HCT116 (cell line): ENCODE results near the gene IL17C. TPM values are rescaled to one million over a fixed set of nuclear protein-coding genes. Genes with fewer than 3 reads are reported as not detected.

Experiments
- ATAC-seq: fragments of 200-7000 bp; cut with Tn5 transposase; 2 replicates; pipeline ENCODE4 v1.9.1; 2020; ENCODE audit warnings: mild to moderate bottlenecking, moderate library complexity
- BruUV-seq: library from RNA; stranded (reverse); fragments of 400-500 nt; replicated peaks from 2 replicates; lab custom pipeline; 2021; lab: Mats Ljungman, UMichigan
- CTCF ChIA-PET: fragments of 300-600 bp; sonication (Branson Sonifier 250); formaldehyde crosslinking; loops from one replicate; lab custom pipeline; 2021; ENCODE audit warnings: antibody characterized with exemption; lab: Charles Lee
- POLR2A ChIA-PET: fragments of 300-600, 350-600 bp; sonication (Branson Sonifier 250); formaldehyde crosslinking; loops from one replicate; lab custom pipeline; 2021; ENCODE audit warnings: antibody characterized with exemption; lab: Charles Lee
- RAD21 ChIA-PET, 2 experiments: fragments of 300-600 bp; sonication (Branson Sonifier 250); formaldehyde crosslinking; loops; one replicate each; lab custom pipeline; 2023; ENCODE audit warnings: low total read pairs in 2 of 2; ENCODE audit not compliant: uncharacterized antibody in 2 of 2, unreplicated experiment in 2 of 2, low non-redundant PET in 1 of 2; lab: Charles Lee
- DNase-seq: peaks from one replicate; pipeline ENCODE4 v3.0.0-alpha.2; 2010; ENCODE audit warnings: low read depth, low spot score
- H2AFZ ChIP-seq: fragments of 200-600 bp; shearing (Covaris generic), sonication (generic); 2 replicates; pipeline ENCODE4 v1.6.1; 2017; ENCODE audit warnings: low read depth, mixed run types, mixed read lengths, antibody characterized with exemption, low read length; ENCODE audit not compliant: poor library complexity, severe bottlenecking
- H3K27ac ChIP-seq: 2 replicates; pipeline ENCODE4 v1.5.1; 2012; ENCODE audit warnings: low read depth, low read length
- H3K27me3 ChIP-seq: fragments of 200-600 bp; sonication (generic); 2 replicates; pipeline ENCODE4 v1.6.1; 2016; ENCODE audit warnings: mixed run types, low read length, mixed read lengths; ENCODE audit not compliant: insufficient read depth
- H3K36me3 ChIP-seq, 2 experiments: fragments of 200-500 bp in 1 of 2; fragments of 200-600 bp in 1 of 2; sonication (Bioruptor generic) in 1 of 2; sonication (generic) in 1 of 2; 2 replicates each; pipeline versions ENCODE4 v1.5.1 to v1.6.1; 2014 to 2016; ENCODE audit warnings: low read length in 2 of 2, inconsistent platforms in 1 of 2, mixed read lengths in 1 of 2, mixed run types in 1 of 2; ENCODE audit not compliant: insufficient read depth in 2 of 2, control insufficient read depth in 1 of 2
- H3K4me1 ChIP-seq, 2 experiments: fragments of 200-600 bp in 1 of 2; sonication (generic) in 1 of 2; 2 replicates each; pipeline versions ENCODE4 v1.5.1 to v1.6.1; 2012 to 2017; ENCODE audit warnings: low read length in 2 of 2, inconsistent platforms in 1 of 2, mild to moderate bottlenecking in 1 of 2, mixed read lengths in 1 of 2, mixed run types in 1 of 2, moderate library complexity in 1 of 2; ENCODE audit not compliant: insufficient read depth in 2 of 2, control insufficient read depth in 1 of 2
- H3K4me2 ChIP-seq: fragments of 200-600 bp; sonication (generic); 2 replicates; pipeline ENCODE4 v1.6.1; 2017; ENCODE audit warnings: mixed run types, low read length, mixed read lengths
- H3K4me3 ChIP-seq, 2 experiments: fragments of 200-600 bp in 1 of 2; sonication (generic) in 1 of 2; replicated peaks in 1 of 2; 2 replicates each; pipeline ENCODE4 v1.5.1; 2011 to 2016; ENCODE audit warnings: low read length in 2 of 2, control low read depth in 1 of 2, low read depth in 1 of 2, mild to moderate bottlenecking in 1 of 2, mixed read lengths in 1 of 2, mixed run types in 1 of 2
- H3K79me2 ChIP-seq: fragments of 200-600 bp; sonication (generic); 2 replicates; pipeline ENCODE4 v1.6.1; 2017; ENCODE audit warnings: mild to moderate bottlenecking, mixed run types, low read length, moderate library complexity, mixed read lengths; ENCODE audit not compliant: insufficient read depth
- H3K9ac ChIP-seq: fragments of 200-600 bp; sonication (generic); 2 replicates; pipeline ENCODE4 v1.6.1; 2016; ENCODE audit warnings: low read length, mixed read lengths
- H3K9me2 ChIP-seq: fragments of 200-600 bp; sonication (generic), shearing (Covaris generic); 2 replicates; pipeline ENCODE4 v1.6.1; 2017; ENCODE audit warnings: mixed run types, mild to moderate bottlenecking, moderate library complexity; ENCODE audit not compliant: insufficient read depth
- H3K9me3 ChIP-seq, 2 experiments: fragments of 200-500 bp in 1 of 2; fragments of 200-600 bp in 1 of 2; sonication (Bioruptor generic) in 1 of 2; sonication (generic) in 1 of 2; 2 replicates each; pipeline ENCODE4 v1.6.1; 2014 to 2017; ENCODE audit warnings: low read length in 2 of 2, mixed read lengths in 2 of 2, inconsistent platforms in 1 of 2, low read depth in 1 of 2, mild to moderate bottlenecking in 1 of 2, mixed run types in 1 of 2, moderate library complexity in 1 of 2; ENCODE audit not compliant: control insufficient read depth in 1 of 2, insufficient read depth in 1 of 2
- H4K20me1 ChIP-seq: fragments of 200-600 bp; sonication (generic), shearing (Covaris generic); 2 replicates; pipeline ENCODE4 v1.6.1; 2017; ENCODE audit warnings: mixed run types, mild to moderate bottlenecking, moderate library complexity; ENCODE audit not compliant: insufficient read depth
- EGR1 ChIP-seq: IDR thresholded peaks from 2 replicates; pipeline ENCODE4 v1.6.1; 2012; ENCODE audit warnings: low read depth
- EZH2 ChIP-seq: fragments of 200-600 bp; sonication (generic); IDR thresholded peaks from 2 replicates; pipeline ENCODE4 v1.6.1; 2017; ENCODE audit warnings: antibody characterized with exemption, mixed run types
- FOSL1 ChIP-seq: IDR thresholded peaks from 2 replicates; pipeline ENCODE4 v1.6.1; 2012; ENCODE audit warnings: low read depth
- MAX ChIP-seq: IDR thresholded peaks from 2 replicates; pipeline ENCODE4 v1.6.1; 2012
- POLR2A ChIP-seq: IDR thresholded peaks from 2 replicates; pipeline ENCODE4 v1.7.0; 2011; ENCODE audit warnings: borderline replicate concordance; ENCODE audit not compliant: insufficient read depth, insufficient read length; ENCODE audit errors: extremely low read depth
- POLR2AphosphoS5 ChIP-seq: IDR thresholded peaks from 2 replicates; pipeline ENCODE4 v1.6.1; 2011; ENCODE audit warnings: mild to moderate bottlenecking, low read depth, low read length, moderate library complexity
- SIN3A ChIP-seq: IDR thresholded peaks from 2 replicates; pipeline ENCODE4 v1.6.1; 2012; ENCODE audit warnings: low read depth
- SP1 ChIP-seq: IDR thresholded peaks from 2 replicates; pipeline ENCODE4 v1.6.1; 2012; ENCODE audit warnings: low read depth
- TCF7L2 ChIP-seq: IDR thresholded peaks from 2 replicates; pipeline ENCODE4 v1.7.0; 2011; ENCODE audit warnings: borderline replicate concordance, inconsistent platforms; ENCODE audit not compliant: insufficient read depth, insufficient read length; ENCODE audit errors: extremely low read depth
- YY1 ChIP-seq: IDR thresholded peaks from 2 replicates; pipeline ENCODE4 v1.6.1; 2011; ENCODE audit warnings: low read length, low read depth, moderate library complexity, mild to moderate bottlenecking; ENCODE audit not compliant: insufficient replicate concordance; ENCODE audit errors: extremely low read depth
- ZFX ChIP-seq: fragments of 450-650 bp; IDR thresholded peaks from 2 replicates; pipeline ENCODE4 v1.6.1; 2017
- intact Hi-C: fragments of 100-400 bp; cut with micrococcal nuclease; formaldehyde crosslinking; loops from 2 replicates; pipeline ENCODE4 v1.10.0; 2022
- total RNA-seq: library from RNA; stranded (reverse); gene quantifications from one replicate; pipeline ENCODE4 v1.2.1, GENCODE V29; 2021; ENCODE audit not compliant: unreplicated experiment
- TF ChIP-seq, protein P1 (sequence below): IDR thresholded peaks from 2 replicates; pipeline ENCODE4 v1.6.1; 2012
- TF ChIP-seq, protein P2 (sequence below): IDR thresholded peaks from 2 replicates; pipeline ENCODE4 v1.6.1; 2011; ENCODE audit warnings: mild to moderate bottlenecking, low read length, moderate library complexity; ENCODE audit not compliant: insufficient replicate concordance; ENCODE audit errors: extremely low read depth
- TF ChIP-seq, protein P3 (sequence below): IDR thresholded peaks from 2 replicates; pipeline ENCODE4 v1.6.1; 2012; ENCODE audit warnings: low read depth

IL17C gene
- total RNA-seq, 1 experiment from 2014 or later, result not detected

- H3K9ac ChIP-seq, result no peak overlapping the region
- no peaks in the 10 kb centered on the region for H3K4me1 ChIP-seq
- H3K36me3 ChIP-seq, result peaks cover 45 to 50% of the 10 kb centered on the region in 2 experiments; a peak in 3 of 4 replicates
- no peaks in the 10 kb centered on the region for H3K27me3 ChIP-seq
- TF ChIP-seq, protein P1, sequence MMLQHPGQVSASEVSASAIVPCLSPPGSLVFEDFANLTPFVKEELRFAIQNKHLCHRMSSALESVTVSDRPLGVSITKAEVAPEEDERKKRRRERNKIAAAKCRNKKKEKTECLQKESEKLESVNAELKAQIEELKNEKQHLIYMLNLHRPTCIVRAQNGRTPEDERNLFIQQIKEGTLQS, result no peak
- TF ChIP-seq EGR1, result no peak
- TF ChIP-seq EZH2, result no peak
- no peak for TF ChIP-seq MAX
- ChIA-PET POLR2A (interaction anchor here (1.6 kb wide), 1 partner anchor 69 kb away, joined by 3 read pairs; the partner anchor contains the start of gene MVD), CTCF (no interaction called here), RAD21 (no interaction called here)
- no peak for DNase-seq
- no peak overlapping the region for H3K27ac ChIP-seq
- ATAC-seq, result no peak
- H3K4me2 ChIP-seq, result no peak overlapping the region
- H3K9me2 ChIP-seq, result no peaks in the 10 kb centered on the region
- peaks cover 4% of the 10 kb centered on the region; the same call in 1 of the 2 replicates for H4K20me1 ChIP-seq
- H3K79me2 ChIP-seq, result peaks cover 84% of the 10 kb centered on the region
- H2AFZ ChIP-seq, result no peak overlapping the region
- no TSS peak for BruUV-seq
- intact Hi-C loops, result no loop called here
- H3K4me3 ChIP-seq, result no peak overlapping the region
- H3K9me3 ChIP-seq, result no peaks in the 10 kb centered on the region
Observed at GRCh38 chr16:88593910-88594309, 44.5 kb upstream of the IL17C start.

DNA sequence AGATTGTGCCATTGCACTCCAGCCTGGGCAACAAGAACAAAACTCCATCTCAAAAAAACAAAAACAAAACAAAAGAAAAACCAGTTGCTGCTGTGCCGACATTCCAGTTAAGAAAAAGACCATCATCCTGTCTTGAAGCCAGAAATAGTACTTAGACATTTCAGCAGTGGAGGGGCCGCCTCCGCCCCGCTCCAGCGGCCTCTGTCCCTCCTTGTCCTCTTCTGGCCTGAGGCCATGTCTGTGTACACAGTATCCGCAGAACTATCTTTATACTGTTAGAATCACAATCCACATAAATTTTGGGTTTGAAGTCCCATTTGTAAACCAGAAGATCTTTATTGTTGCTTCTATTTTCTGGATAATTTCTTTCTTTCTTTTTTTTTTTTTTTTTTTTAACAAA is 43.3 kb upstream of the IL17C start:
- ChIA-PET RAD21 (no interaction called here), POLR2A (no interaction called here), CTCF (no interaction called here)
- no TSS peak for BruUV-seq
- no peak overlapping the region for H3K4me2 ChIP-seq
- H2AFZ ChIP-seq, result no peak overlapping the region
- peaks cover 4% of the 10 kb centered on the region; the same call in 1 of the 2 replicates for H4K20me1 ChIP-seq
- ATAC-seq, result no peak
- H3K9me3 ChIP-seq, result no peaks in the 10 kb centered on the region
- intact Hi-C loops, result no loop called here
- no peak overlapping the region for H3K27ac ChIP-seq
- peaks cover 44 to 50% of the 10 kb centered on the region in 2 experiments; a peak in 3 of 4 replicates for H3K36me3 ChIP-seq
- no peak overlapping the region for H3K4me3 ChIP-seq
- peaks cover 78% of the 10 kb centered on the region for H3K79me2 ChIP-seq
- H3K4me1 ChIP-seq, result no peaks in the 10 kb centered on the region
- no peaks in the 10 kb centered on the region for H3K9me2 ChIP-seq
- no peak for DNase-seq
- no peak overlapping the region for H3K9ac ChIP-seq
- H3K27me3 ChIP-seq, result no peaks in the 10 kb centered on the region
- TF ChIP-seq YY1 (no peak), POLR2AphosphoS5 (no peak), TCF7L2 (no peak), SP1 (no peak), EGR1 (no peak), FOSL1 (no peak), POLR2A (no peak), ZFX (no peak), SIN3A (no peak)
- TF ChIP-seq, protein P1, result no peak
- TF ChIP-seq, protein P2, sequence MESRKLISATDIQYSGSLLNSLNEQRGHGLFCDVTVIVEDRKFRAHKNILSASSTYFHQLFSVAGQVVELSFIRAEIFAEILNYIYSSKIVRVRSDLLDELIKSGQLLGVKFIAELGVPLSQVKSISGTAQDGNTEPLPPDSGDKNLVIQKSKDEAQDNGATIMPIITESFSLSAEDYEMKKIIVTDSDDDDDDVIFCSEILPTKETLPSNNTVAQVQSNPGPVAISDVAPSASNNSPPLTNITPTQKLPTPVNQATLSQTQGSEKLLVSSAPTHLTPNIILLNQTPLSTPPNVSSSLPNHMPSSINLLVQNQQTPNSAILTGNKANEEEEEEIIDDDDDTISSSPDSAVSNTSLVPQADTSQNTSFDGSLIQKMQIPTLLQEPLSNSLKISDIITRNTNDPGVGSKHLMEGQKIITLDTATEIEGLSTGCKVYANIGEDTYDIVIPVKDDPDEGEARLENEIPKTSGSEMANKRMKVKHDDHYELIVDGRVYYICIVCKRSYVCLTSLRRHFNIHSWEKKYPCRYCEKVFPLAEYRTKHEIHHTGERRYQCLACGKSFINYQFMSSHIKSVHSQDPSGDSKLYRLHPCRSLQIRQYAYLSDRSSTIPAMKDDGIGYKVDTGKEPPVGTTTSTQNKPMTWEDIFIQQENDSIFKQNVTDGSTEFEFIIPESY, result no peak
- TF ChIP-seq, protein P3, sequence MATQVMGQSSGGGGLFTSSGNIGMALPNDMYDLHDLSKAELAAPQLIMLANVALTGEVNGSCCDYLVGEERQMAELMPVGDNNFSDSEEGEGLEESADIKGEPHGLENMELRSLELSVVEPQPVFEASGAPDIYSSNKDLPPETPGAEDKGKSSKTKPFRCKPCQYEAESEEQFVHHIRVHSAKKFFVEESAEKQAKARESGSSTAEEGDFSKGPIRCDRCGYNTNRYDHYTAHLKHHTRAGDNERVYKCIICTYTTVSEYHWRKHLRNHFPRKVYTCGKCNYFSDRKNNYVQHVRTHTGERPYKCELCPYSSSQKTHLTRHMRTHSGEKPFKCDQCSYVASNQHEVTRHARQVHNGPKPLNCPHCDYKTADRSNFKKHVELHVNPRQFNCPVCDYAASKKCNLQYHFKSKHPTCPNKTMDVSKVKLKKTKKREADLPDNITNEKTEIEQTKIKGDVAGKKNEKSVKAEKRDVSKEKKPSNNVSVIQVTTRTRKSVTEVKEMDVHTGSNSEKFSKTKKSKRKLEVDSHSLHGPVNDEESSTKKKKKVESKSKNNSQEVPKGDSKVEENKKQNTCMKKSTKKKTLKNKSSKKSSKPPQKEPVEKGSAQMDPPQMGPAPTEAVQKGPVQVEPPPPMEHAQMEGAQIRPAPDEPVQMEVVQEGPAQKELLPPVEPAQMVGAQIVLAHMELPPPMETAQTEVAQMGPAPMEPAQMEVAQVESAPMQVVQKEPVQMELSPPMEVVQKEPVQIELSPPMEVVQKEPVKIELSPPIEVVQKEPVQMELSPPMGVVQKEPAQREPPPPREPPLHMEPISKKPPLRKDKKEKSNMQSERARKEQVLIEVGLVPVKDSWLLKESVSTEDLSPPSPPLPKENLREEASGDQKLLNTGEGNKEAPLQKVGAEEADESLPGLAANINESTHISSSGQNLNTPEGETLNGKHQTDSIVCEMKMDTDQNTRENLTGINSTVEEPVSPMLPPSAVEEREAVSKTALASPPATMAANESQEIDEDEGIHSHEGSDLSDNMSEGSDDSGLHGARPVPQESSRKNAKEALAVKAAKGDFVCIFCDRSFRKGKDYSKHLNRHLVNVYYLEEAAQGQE, result no peak
